Thyroid gland (tissue), 4 donors: Measurements from ENCODE around the gene ST8SIA5. TPM values are rescaled to one million over a fixed set of nuclear protein-coding genes. Genes with fewer than 3 reads are reported as not detected.

Experiments
- DNase-seq, 2 donors: peaks; one replicate each; pipeline ENCODE4 v3.0.0-alpha.2; 2019
- H3K27ac ChIP-seq, 3 donors: fragments of 200-600 bp; sonication (generic); 1 replicate in 2 of 3; 2 replicates in 1 of 3; pipeline ENCODE4 v1.5.1; 2016 to 2019; ENCODE audit warnings: mild to moderate bottlenecking in 1 of 3, moderate library complexity in 1 of 3
- H3K27me3 ChIP-seq: fragments of 200-600 bp; sonication (generic); one replicate; pipeline ENCODE4 v1.5.1; 2019
- H3K36me3 ChIP-seq, 2 donors: fragments of 200-600 bp; sonication (generic); one replicate each; pipeline ENCODE4 v1.5.1; 2016 to 2019
- H3K4me1 ChIP-seq, 2 donors: fragments of 200-600 bp; sonication (generic); one replicate each; pipeline ENCODE4 v1.5.1; 2017 to 2019
- H3K4me3 ChIP-seq, 3 donors: fragments of 200-600 bp; sonication (generic); replicated peaks in 1 of 3; 1 replicate in 2 of 3; 2 replicates in 1 of 3; pipeline ENCODE4 v1.5.1; 2016; ENCODE audit warnings: mild to moderate bottlenecking in 1 of 3
- H3K9me3 ChIP-seq: fragments of 200-600 bp; sonication (generic); one replicate; pipeline ENCODE4 v1.5.1; 2017
- POLR2A ChIP-seq, 2 donors: fragments of 450-650 bp; IDR thresholded peaks; one replicate each; pipeline ENCODE4 v1.6.1; 2017; ENCODE audit warnings: antibody characterized with exemption in 2 of 2, mild to moderate bottlenecking in 2 of 2, moderate library complexity in 1 of 2
- WGBS, 2 donors: methylation state at CpG; one replicate each; pipeline ENCODE4 v1.1.5; 2017; 5-methylcytosine and 5-hydroxymethylcytosine counted together
- intact Hi-C: fragments of 100-400 bp; cut with DNase I; formaldehyde crosslinking; loops from one replicate; pipeline ENCODE4 v1.15.1; 2023
- total RNA-seq, 4 donors: library from RNA; depleted of rRNA; stranded (reverse); fragments of >200 nt; gene quantifications; one replicate each; pipeline ENCODE4 v1.2.3, GENCODE V29; 2016
- TF ChIP-seq, protein P1 (sequence below), 6 experiments: fragments of 200-600 bp in 3 of 6; fragments of 450-650 bp in 3 of 6; sonication (generic) in 3 of 6; IDR thresholded peaks; one replicate each; pipeline ENCODE4 v1.5.1; 2016 to 2019; ENCODE audit warnings: antibody characterized with exemption in 6 of 6, mild to moderate bottlenecking in 2 of 6, inconsistent platforms in 1 of 6, moderate library complexity in 1 of 6

The ST8SIA5 gene
- total RNA-seq, 4 donors from 2014 or later = 0.04 to 1.2 (median 0.24) TPM; not detected in 1

- H3K27me3 ChIP-seq = no peaks in the 10 kb centered on the region
- DNase-seq = no peak
- no peak for TF ChIP-seq POLR2A (IDR thresholded peaks at IDR 0.05)
- TF ChIP-seq, protein P1, sequence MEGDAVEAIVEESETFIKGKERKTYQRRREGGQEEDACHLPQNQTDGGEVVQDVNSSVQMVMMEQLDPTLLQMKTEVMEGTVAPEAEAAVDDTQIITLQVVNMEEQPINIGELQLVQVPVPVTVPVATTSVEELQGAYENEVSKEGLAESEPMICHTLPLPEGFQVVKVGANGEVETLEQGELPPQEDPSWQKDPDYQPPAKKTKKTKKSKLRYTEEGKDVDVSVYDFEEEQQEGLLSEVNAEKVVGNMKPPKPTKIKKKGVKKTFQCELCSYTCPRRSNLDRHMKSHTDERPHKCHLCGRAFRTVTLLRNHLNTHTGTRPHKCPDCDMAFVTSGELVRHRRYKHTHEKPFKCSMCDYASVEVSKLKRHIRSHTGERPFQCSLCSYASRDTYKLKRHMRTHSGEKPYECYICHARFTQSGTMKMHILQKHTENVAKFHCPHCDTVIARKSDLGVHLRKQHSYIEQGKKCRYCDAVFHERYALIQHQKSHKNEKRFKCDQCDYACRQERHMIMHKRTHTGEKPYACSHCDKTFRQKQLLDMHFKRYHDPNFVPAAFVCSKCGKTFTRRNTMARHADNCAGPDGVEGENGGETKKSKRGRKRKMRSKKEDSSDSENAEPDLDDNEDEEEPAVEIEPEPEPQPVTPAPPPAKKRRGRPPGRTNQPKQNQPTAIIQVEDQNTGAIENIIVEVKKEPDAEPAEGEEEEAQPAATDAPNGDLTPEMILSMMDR (IDR thresholded peaks at IDR 0.05) = no peak
- no peak overlapping the region for H3K4me3 ChIP-seq
- no peaks in the 10 kb centered on the region for H3K36me3 ChIP-seq
- H3K9me3 ChIP-seq = no peaks in the 10 kb centered on the region
- intact Hi-C loops = no loop called here
- no peak overlapping the region for H3K27ac ChIP-seq
- no peaks in the 10 kb centered on the region for H3K4me1 ChIP-seq
- WGBS, 2 donors = 76 to 81% methylated on average over 9 of the region's 9 CpGs
Measured at GRCh38 chr18:46660957-46661749, 95.7 kb downstream of the ST8SIA5 start.

GRCh38 chr18:46659484-46659883, 97.4 kb downstream of the ST8SIA5 start:
- no peaks in the 10 kb centered on the region for H3K36me3 ChIP-seq
- no peak overlapping the region for H3K4me3 ChIP-seq
- intact Hi-C loops = loop anchor here (2.0 to 5.0 kb wide), 3 partner anchors 105 to 377 kb away; no protein-coding TSS in a partner anchor
- no peak overlapping the region for H3K27ac ChIP-seq
- H3K27me3 ChIP-seq = no peaks in the 10 kb centered on the region
- DNase-seq = no peak
- WGBS, 2 donors = 91 to 94% methylated on average over 3 of the region's 3 CpGs
- TF ChIP-seq, protein P1 (IDR thresholded peaks at IDR 0.05) = no peak
- TF ChIP-seq POLR2A (IDR thresholded peaks at IDR 0.05) = no peak
- no peaks in the 10 kb centered on the region for H3K9me3 ChIP-seq
- H3K4me1 ChIP-seq = no peaks in the 10 kb centered on the region

DNA sequence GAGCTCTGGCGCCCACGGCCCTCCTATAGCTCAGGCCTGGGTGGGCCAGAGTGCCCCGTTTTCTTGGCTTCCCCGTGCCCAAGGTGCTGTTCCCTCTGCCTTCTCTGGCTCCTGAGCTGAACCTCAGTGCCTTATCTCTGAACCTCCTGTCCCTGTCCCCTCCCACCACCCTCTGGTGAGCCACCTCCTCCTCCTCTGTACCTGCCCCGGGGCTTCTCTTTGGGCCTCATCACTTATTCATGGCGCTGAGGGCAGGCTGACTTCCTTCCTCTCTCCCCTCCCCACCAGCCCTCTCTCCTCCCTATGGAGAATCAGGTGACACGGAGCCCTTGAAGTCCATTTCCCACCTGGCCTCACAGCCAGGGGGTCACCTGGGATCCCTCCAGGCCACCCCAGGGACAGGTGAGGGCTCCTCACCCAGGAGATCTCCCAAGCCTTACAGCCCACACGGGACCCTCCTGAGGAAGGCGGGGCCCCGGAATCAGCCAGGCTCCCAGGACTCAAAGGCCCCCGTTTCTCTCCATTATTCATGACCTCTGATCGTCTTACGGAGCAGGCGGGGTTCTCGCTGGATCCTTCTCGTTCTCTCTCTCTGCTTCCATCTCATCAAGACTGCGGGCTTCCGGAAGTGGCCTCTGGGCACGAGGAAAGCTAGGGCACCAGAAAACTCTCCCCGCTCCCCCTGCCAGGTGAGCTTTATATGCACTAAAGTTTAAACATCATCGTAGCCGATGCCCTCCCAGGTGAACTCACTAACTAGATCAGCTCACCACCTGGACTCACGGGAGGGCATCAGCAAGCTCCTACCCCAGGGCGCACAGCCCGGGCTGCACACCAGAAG, 99.5 kb downstream of the ST8SIA5 start, which contains the start of gene LOXHD1:
Gene LOXHD1, minus strand, starts transcription at position 106 of the 841 bp plus-strand sequence. CDS start 187 bp downstream, outside the sequence.
- Histone ChIP-seq H3K4me3 (no peak within 1 kb of the TSS), H3K27me3 (no peaks in the 10 kb centered on the region), H3K36me3 (no peaks in the 10 kb centered on the region), H3K9me3 (no peaks in the 10 kb centered on the region), H3K4me1 (no peaks in the 10 kb centered on the region), H3K27ac (no peak within 1 kb of the TSS)
- 79 to 82% methylated on average over 25 of the region's 25 CpGs for WGBS, 2 donors
- TF ChIP-seq, protein P1 (IDR thresholded peaks at IDR 0.05) = no peak
- no peak for TF ChIP-seq POLR2A (IDR thresholded peaks at IDR 0.05)
- intact Hi-C loops = loop anchor here (5.0 kb wide), 2 partner anchors 175 to 375 kb away; no protein-coding TSS in a partner anchor
- no peak for DNase-seq

DNA sequence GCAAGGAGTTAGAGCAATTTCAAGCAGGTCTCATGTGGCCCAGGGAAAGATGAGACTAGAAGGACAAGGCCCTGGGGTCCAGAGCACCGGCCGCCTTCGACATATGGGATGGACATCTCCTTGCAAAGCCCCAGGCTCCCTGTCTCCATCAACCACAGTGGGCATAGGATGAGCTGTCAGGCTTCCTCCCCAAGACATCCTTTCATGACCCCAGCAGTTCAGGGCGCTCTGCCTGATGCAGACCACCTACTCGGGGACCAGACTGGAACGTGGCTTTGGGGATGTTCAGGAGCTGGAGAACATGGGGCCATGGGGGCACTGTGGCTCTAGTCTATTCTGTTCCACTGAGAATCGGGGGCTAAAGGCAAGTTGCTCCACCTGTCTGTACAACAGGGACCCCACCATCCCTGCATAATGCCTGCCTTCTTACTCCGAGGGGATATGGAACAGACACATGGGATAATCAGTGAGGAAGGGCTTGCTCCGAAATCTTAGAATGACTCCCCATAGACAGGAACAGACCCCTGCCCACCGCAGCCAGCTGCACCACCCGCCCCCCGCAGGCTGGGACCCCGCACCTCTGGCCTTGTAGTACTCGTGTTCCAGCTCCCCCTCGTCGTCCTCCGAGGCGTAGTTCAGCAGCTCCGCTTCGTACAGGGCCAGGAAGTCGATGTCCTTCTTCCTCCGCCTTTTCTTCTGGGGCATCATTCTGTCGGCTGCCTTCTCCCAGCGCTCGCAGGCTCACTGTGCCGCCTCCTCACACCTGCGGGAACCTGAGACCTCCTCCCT, 100.3 kb downstream of the ST8SIA5 start:
- H3K27me3 ChIP-seq = no peaks in the 10 kb centered on the region
- no peaks in the 10 kb centered on the region for H3K9me3 ChIP-seq
- H3K36me3 ChIP-seq = no peaks in the 10 kb centered on the region
- intact Hi-C loops = loop anchor here (5.0 kb wide), 2 partner anchors 174 to 374 kb away; no protein-coding TSS in a partner anchor
- H3K4me1 ChIP-seq = no peaks in the 10 kb centered on the region
- WGBS, 2 donors = 87 to 88% methylated on average over 21 to 26 of the region's 27 CpGs
- no peak overlapping the region for H3K4me3 ChIP-seq
- no peak for TF ChIP-seq POLR2A (IDR thresholded peaks at IDR 0.05)
- TF ChIP-seq, protein P1 (IDR thresholded peaks at IDR 0.05) = no peak
- no peak for DNase-seq
- no peak overlapping the region for H3K27ac ChIP-seq
